Adrenal gland (tissue), 5 donors: Measurements from ENCODE around the gene TMPO.

Source experiments
- POLR2A ChIP-seq, 2 donors: fragments of 450-650 bp; IDR thresholded peaks; one replicate each; pipeline ENCODE4 v1.6.1; 2017; ENCODE audit warnings: antibody characterized with exemption in 2 of 2, mild to moderate bottlenecking in 2 of 2, moderate library complexity in 1 of 2
- TF ChIP-seq, protein P1 (sequence below), 6 experiments: fragments of 450-650 bp in 4 of 6; fragments of 200-600 bp in 2 of 6; sonication (generic) in 1 of 6; IDR thresholded peaks; 1 replicate in 5 of 6; 2 replicates in 1 of 6; pipeline versions ENCODE4 v1.5.1 to v1.8.0; 2016 to 2021; ENCODE audit warnings: antibody characterized with exemption in 6 of 6, mild to moderate bottlenecking in 2 of 6, moderate library complexity in 1 of 6
- donor health status: DM: no; HTN: no; CAD: no.

DNA sequence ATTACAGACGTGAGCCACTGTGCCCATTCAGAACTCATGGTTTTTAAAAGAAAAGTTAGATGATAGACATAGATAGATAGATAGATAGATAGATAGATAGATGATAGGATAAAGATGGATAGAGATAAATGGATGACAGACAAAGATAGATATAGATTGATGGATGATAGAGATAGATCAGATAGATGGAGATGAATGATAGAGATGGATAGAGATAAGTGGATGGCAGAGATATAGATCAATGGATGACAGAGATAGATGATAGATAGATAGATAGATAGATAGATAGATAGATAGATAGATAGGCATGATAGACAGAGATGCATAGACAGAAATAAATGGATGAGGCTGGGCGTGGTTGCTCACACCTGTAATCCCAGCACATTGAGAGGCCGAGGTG lies 64.4 kb downstream of the TMPO start:
- TF ChIP-seq POLR2A (IDR thresholded peaks at IDR 0.05): no peak
- TF ChIP-seq, protein P1, sequence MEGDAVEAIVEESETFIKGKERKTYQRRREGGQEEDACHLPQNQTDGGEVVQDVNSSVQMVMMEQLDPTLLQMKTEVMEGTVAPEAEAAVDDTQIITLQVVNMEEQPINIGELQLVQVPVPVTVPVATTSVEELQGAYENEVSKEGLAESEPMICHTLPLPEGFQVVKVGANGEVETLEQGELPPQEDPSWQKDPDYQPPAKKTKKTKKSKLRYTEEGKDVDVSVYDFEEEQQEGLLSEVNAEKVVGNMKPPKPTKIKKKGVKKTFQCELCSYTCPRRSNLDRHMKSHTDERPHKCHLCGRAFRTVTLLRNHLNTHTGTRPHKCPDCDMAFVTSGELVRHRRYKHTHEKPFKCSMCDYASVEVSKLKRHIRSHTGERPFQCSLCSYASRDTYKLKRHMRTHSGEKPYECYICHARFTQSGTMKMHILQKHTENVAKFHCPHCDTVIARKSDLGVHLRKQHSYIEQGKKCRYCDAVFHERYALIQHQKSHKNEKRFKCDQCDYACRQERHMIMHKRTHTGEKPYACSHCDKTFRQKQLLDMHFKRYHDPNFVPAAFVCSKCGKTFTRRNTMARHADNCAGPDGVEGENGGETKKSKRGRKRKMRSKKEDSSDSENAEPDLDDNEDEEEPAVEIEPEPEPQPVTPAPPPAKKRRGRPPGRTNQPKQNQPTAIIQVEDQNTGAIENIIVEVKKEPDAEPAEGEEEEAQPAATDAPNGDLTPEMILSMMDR (IDR thresholded peaks at IDR 0.05): no peak
